Loucy (cell line): ENCODE data around the gene ZBTB16.

Experiments used
- CTCF ChIP-seq: fragments of 200-600 bp; sonication (generic); conservative IDR thresholded peaks from 2 replicates; pipeline ENCODE4 v1.5.1; 2014; ENCODE audit warnings: mild to moderate bottlenecking, antibody characterized with exemption, low read length
- EZH2phosphoT487 ChIP-seq: fragments of 200-600 bp; IDR thresholded peaks from 2 replicates; pipeline ENCODE4 v1.6.1; 2018; ENCODE audit warnings: antibody characterized with exemption, mild to moderate bottlenecking, moderate library complexity, borderline replicate concordance

GRCh38 chr11:114031246-114031966 is 28.1 kb upstream of the ZBTB16 start:
- no peak for TF ChIP-seq CTCF
- TF ChIP-seq EZH2phosphoT487: no peak
